A673 (cell line): ENCODE data around the gene SRPX2. TPM values are rescaled to one million over a fixed set of nuclear protein-coding genes. Genes with fewer than 3 reads are reported as not detected.

ENCODE experiments used
- BruUV-seq: library from RNA; stranded (reverse); fragments of 400-500 nt; replicated peaks from 2 replicates; lab custom pipeline; 2021; lab: Mats Ljungman, UMichigan
- CTCF ChIA-PET: fragments of 300-600 bp; sonication (Branson Sonifier 250); formaldehyde crosslinking; loops from one replicate; lab custom pipeline; 2022; ENCODE audit warnings: antibody characterized with exemption; lab: Charles Lee
- POLR2A ChIA-PET: fragments of 300-600 bp; sonication (Branson Sonifier 250); formaldehyde crosslinking; loops from one replicate; lab custom pipeline; 2022; ENCODE audit warnings: antibody characterized with exemption; ENCODE audit not compliant: low non-redundant PET; lab: Charles Lee
- DNase-seq: peaks from one replicate; pipeline ENCODE4 v3.0.0-alpha.2; 2015; ENCODE audit warnings: low spot score
- H3K27ac ChIP-seq: fragments of 200-600 bp; sonication (generic); 2 replicates; pipeline ENCODE4 v1.5.1; 2016; ENCODE audit warnings: mixed run types, low read depth, mild to moderate bottlenecking, mixed read lengths, antibody characterized with exemption, low read length; ENCODE audit not compliant: poor library complexity, severe bottlenecking
- H3K27me3 ChIP-seq: fragments of 200-600 bp; sonication (generic); replicated peaks from 2 replicates; pipeline ENCODE4 v1.6.1; 2017; ENCODE audit warnings: mixed run types, low read depth, mild to moderate bottlenecking, mixed read lengths, antibody characterized with exemption, low read length; ENCODE audit not compliant: insufficient read depth, poor library complexity
- H3K36me3 ChIP-seq: fragments of 200-600 bp; sonication (generic); 2 replicates; pipeline ENCODE4 v1.6.1; 2016; ENCODE audit warnings: mixed run types, mild to moderate bottlenecking, mixed read lengths, antibody characterized with exemption, low read length; ENCODE audit not compliant: insufficient read depth, poor library complexity, severe bottlenecking
- H3K4me1 ChIP-seq: fragments of 200-600 bp; sonication (generic); 2 replicates; pipeline ENCODE4 v1.6.1; 2017; ENCODE audit warnings: mixed run types, mild to moderate bottlenecking, mixed read lengths, antibody characterized with exemption, low read length; ENCODE audit not compliant: insufficient read depth, poor library complexity, severe bottlenecking
- H3K4me3 ChIP-seq: fragments of 200-600 bp; sonication (generic); 2 replicates; pipeline ENCODE4 v1.5.1; 2016; ENCODE audit warnings: low read depth, mixed run types, mild to moderate bottlenecking, mixed read lengths, low read length; ENCODE audit not compliant: poor library complexity, severe bottlenecking
- H3K9me3 ChIP-seq: fragments of 200-600 bp; sonication (generic); 2 replicates; pipeline ENCODE4 v1.6.1; 2016; ENCODE audit warnings: mixed run types, low read depth, mild to moderate bottlenecking, mixed read lengths, antibody characterized with exemption, low read length; ENCODE audit not compliant: poor library complexity, severe bottlenecking
- EZH2 ChIP-seq: fragments of 200-600 bp; sonication (generic); IDR thresholded peaks from 2 replicates; pipeline ENCODE4 v1.6.1; 2017; ENCODE audit warnings: borderline replicate concordance, low read depth, mild to moderate bottlenecking, mixed read lengths, antibody characterized with exemption, low read length; ENCODE audit not compliant: poor library complexity, severe bottlenecking
- intact Hi-C: fragments of 100-400 bp; cut with micrococcal nuclease; formaldehyde crosslinking; loops from one replicate; pipeline ENCODE4 v1.10.0; 2022; ENCODE audit not compliant: unreplicated experiment
- total RNA-seq: library from RNA; stranded (reverse); gene quantifications from 2 replicates; pipeline ENCODE4 v1.2.3, GENCODE V29; 2021
- TF ChIP-seq, protein P1 (sequence below): fragments of 300-800, 200-600 bp; sonication (generic); conservative IDR thresholded peaks from 2 replicates; pipeline ENCODE4 v1.5.1; 2017; ENCODE audit warnings: low read depth, mild to moderate bottlenecking, antibody characterized with exemption, low read length, moderate library complexity, mixed read lengths

The SRPX2 gene
- total RNA-seq, 1 experiment from 2014 or later, result 12.3 TPM

GRCh38 chrX:100673397-100673953 is 29.5 kb downstream of the SRPX2 start:
- H3K27ac ChIP-seq, result no peak overlapping the region

GRCh38 chrX:100674705-100675104 is 30.7 kb downstream of the SRPX2 start:
- intact Hi-C loops, result loop anchor here (5.0 kb wide), 1 partner anchor 613 kb away; no protein-coding TSS in a partner anchor
- POLR2A ChIA-PET, result no interaction called here
- BruUV-seq, result no TSS peak

More at GRCh38 chrX:100673397-100673953, 29.5 kb downstream of the SRPX2 start:
- no TSS peak for BruUV-seq
- DNase-seq, result no peak
- no peaks in the 10 kb centered on the region for H3K36me3 ChIP-seq
- H3K27me3 ChIP-seq, result no peaks in the 10 kb centered on the region
- H3K4me3 ChIP-seq, result no peak overlapping the region
- ChIA-PET POLR2A (no interaction called here), CTCF (interaction anchor here (1.6 kb wide), 1 partner anchor 95 kb away, joined by 4 read pairs; no protein-coding TSS in a partner anchor)
- H3K4me1 ChIP-seq, result no peaks in the 10 kb centered on the region
- no peaks in the 10 kb centered on the region for H3K9me3 ChIP-seq
- TF ChIP-seq, protein P1, sequence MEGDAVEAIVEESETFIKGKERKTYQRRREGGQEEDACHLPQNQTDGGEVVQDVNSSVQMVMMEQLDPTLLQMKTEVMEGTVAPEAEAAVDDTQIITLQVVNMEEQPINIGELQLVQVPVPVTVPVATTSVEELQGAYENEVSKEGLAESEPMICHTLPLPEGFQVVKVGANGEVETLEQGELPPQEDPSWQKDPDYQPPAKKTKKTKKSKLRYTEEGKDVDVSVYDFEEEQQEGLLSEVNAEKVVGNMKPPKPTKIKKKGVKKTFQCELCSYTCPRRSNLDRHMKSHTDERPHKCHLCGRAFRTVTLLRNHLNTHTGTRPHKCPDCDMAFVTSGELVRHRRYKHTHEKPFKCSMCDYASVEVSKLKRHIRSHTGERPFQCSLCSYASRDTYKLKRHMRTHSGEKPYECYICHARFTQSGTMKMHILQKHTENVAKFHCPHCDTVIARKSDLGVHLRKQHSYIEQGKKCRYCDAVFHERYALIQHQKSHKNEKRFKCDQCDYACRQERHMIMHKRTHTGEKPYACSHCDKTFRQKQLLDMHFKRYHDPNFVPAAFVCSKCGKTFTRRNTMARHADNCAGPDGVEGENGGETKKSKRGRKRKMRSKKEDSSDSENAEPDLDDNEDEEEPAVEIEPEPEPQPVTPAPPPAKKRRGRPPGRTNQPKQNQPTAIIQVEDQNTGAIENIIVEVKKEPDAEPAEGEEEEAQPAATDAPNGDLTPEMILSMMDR, result no peak
- no peak for TF ChIP-seq EZH2
- intact Hi-C loops, result loop anchor here (5.0 kb wide), 1 partner anchor 614 kb away; no protein-coding TSS in a partner anchor

GRCh38 chrX:100677611-100678181 is 33.7 kb downstream of the SRPX2 start:
- no peak overlapping the region for H3K27ac ChIP-seq
- no peaks in the 10 kb centered on the region for H3K4me1 ChIP-seq
- intact Hi-C loops, result no loop called here
- no peaks in the 10 kb centered on the region for H3K9me3 ChIP-seq
- no TSS peak for BruUV-seq
- ChIA-PET POLR2A (no interaction called here), CTCF (no interaction called here)
- H3K36me3 ChIP-seq, result no peaks in the 10 kb centered on the region
- H3K27me3 ChIP-seq, result no peaks in the 10 kb centered on the region
- DNase-seq, result no peak
- TF ChIP-seq, protein P1, result no peak
- no peak for TF ChIP-seq EZH2
- no peak overlapping the region for H3K4me3 ChIP-seq

More at GRCh38 chrX:100674705-100675104, 30.7 kb downstream of the SRPX2 start:
- no peak overlapping the region for H3K27ac ChIP-seq
- H3K36me3 ChIP-seq, result no peaks in the 10 kb centered on the region
- no peak overlapping the region for H3K4me3 ChIP-seq
- H3K9me3 ChIP-seq, result no peaks in the 10 kb centered on the region
- no peak for DNase-seq
- H3K27me3 ChIP-seq, result no peaks in the 10 kb centered on the region
- CTCF ChIA-PET, result interaction anchor here (1.6 kb wide), 1 partner anchor 94 kb away, joined by 4 read pairs; no protein-coding TSS in a partner anchor
- no peaks in the 10 kb centered on the region for H3K4me1 ChIP-seq
- TF ChIP-seq, protein P1, result no peak
- TF ChIP-seq EZH2, result no peak
